ENCODE results near the gene SLC24A4. TPM values are rescaled to one million over a fixed set of nuclear protein-coding genes. Genes with fewer than 3 reads are reported as not detected.

Gene SLC24A4
- total and polyA plus RNA-seq, 2 of the 4 experiments (the other 2 are of a cell fraction), result not detected

GRCh38 chr14:92456215-92457015 is 133.4 kb downstream of the SLC24A4 start:
- ATAC-seq (ENCODE audit: low read depth) (peak; percentile 97), DNase-seq (peak; percentile 70)
- Histone ChIP-seq H2BK5ac (ENCODE audit: low read depth, low read length, poor library complexity, severe bottlenecking) (no peak overlapping the region), H2AFZ (replicated peaks; ENCODE audit: low read length, poor library complexity) (peak overlapping the region; percentile 74), H3K56ac (ENCODE audit: extremely low read depth, insufficient read depth, low read length) (no peak overlapping the region), H3K4me2 (ENCODE audit: low read depth, low read length) (no peak overlapping the region), H3K9ac (ENCODE audit: low read depth, low read length) (no peak overlapping the region), H2AK5ac (ENCODE audit: low read depth, low read length) (no peak overlapping the region; the same call in 1 of the 2 replicates), H2BK120ac (ENCODE audit: low read depth, low read length) (no peak overlapping the region), H3K27me3 (ENCODE audit: control insufficient read depth, insufficient read depth, low read length) (no peaks in the 10 kb centered on the region; the same call in 1 of the 2 replicates), H3K9me3 (ENCODE audit: control insufficient read depth, insufficient read depth, low read length) (no peaks in the 10 kb centered on the region), H3K36me3 (ENCODE audit: control insufficient read depth, insufficient read depth, low read length) (no peaks in the 10 kb centered on the region), H3K14ac (replicated peaks; ENCODE audit: low read depth, low read length) (no peak overlapping the region), H3K23ac (ENCODE audit: low read depth, low read length) (no peak overlapping the region), H2BK15ac (ENCODE audit: low read depth, low read length) (no peak overlapping the region), H3K18ac (ENCODE audit: low read depth, low read length) (no peak overlapping the region), H2BK20ac (ENCODE audit: low read depth, low read length) (no peak overlapping the region), H3K79me1 (ENCODE audit: low read depth in 1 of 2, low read length in 2 of 2) (no peaks in the 10 kb centered on the region), H2AK9ac (replicated peaks; ENCODE audit: low read depth, low read length, poor library complexity) (peak overlapping the region; percentile 73), H4K8ac (ENCODE audit: low read depth in 2 of 2, low read length in 2 of 2) (no peak overlapping the region), H3K27ac (ENCODE audit: insufficient read depth, low read length) (no peak overlapping the region), H4K91ac (ENCODE audit: insufficient read depth, low read depth, low read length) (no peak overlapping the region), H3K4me3 (ENCODE audit: insufficient read depth, low read depth, low read length) (no peak overlapping the region), H3K4me1 (ENCODE audit: control insufficient read depth, insufficient read depth, low read length) (peaks cover 6% of the 10 kb centered on the region), H4K5ac (ENCODE audit: low read depth, low read length) (no peak overlapping the region), H3K9me1 (ENCODE audit: insufficient read depth, low read length) (peaks cover 9% of the 10 kb centered on the region; the same call in 1 of the 2 replicates), H4K20me1 (ENCODE audit: insufficient read depth, low read length) (no peaks in the 10 kb centered on the region), H3K4ac (ENCODE audit: low read depth, low read length) (no peak overlapping the region)
- ChIA-PET POLR2A (ENCODE audit: unreplicated experiment) (no interaction called here), CTCF (interaction anchor here (1.5 kb wide), 1 partner anchor 321 kb away, joined by 6 read pairs; no protein-coding TSS in a partner anchor)
- in situ Hi-C loops (cut with MboI; ENCODE audit: low sequenced_read_pairs) (loop anchor here (5.0 kb wide), 1 partner anchor 334 kb away; the partner anchor contains the start of genes CPSF2 and NDUFB1), intact Hi-C loops (cut with micrococcal nuclease) (loop anchor here (1.0 kb wide), 2 partner anchors 225 to 321 kb away; no protein-coding TSS in a partner anchor), dilution Hi-C loops (cut with HindIII; ENCODE audit: low sequenced_read_pairs, unreplicated experiment) (no loop called here)
- 59% methylated on average over 13 of the region's 23 CpGs; no CpG with 5 or more reads in 1 of the 2 experiments for WGBS, 2 experiments (ENCODE audit: extremely low coverage in 2 of 2, insufficient read length in 1 of 2)
- BruUV-seq (replicated peaks), result no TSS peak
- TF ChIP-seq SMC3 (IDR thresholded peaks at IDR 0.05; ENCODE audit: low read depth, low read length) (peak; percentile 75), CTCF (conservative IDR thresholded peaks at IDR 0.05; ENCODE audit: low read depth, low read length) (peak; percentile 85), RAD21 (IDR thresholded peaks at IDR 0.05; ENCODE audit: low read length) (peak; percentile 87), RCOR1 (IDR thresholded peaks at IDR 0.05; ENCODE audit: insufficient replicate concordance, low read length) (no peak)

Data from IMR-90 (cell line).